HG02571 (cell line): ENCODE results near the gene PCDHGA10.
"Not testable (repeated sequence)": the region's sequence is repeated elsewhere in the genome, so short reads cannot be mapped to it uniquely, and the experiment has no call there.

Experiments
- ATAC-seq: cut with Tn5 transposase; IDR thresholded peaks from one replicate; pipeline ENCODE4 v1.9.1; 2021; ENCODE audit warnings: mild to moderate bottlenecking, moderate library complexity; ENCODE audit not compliant: unreplicated experiment

Gene PCDHGA10

DNA sequence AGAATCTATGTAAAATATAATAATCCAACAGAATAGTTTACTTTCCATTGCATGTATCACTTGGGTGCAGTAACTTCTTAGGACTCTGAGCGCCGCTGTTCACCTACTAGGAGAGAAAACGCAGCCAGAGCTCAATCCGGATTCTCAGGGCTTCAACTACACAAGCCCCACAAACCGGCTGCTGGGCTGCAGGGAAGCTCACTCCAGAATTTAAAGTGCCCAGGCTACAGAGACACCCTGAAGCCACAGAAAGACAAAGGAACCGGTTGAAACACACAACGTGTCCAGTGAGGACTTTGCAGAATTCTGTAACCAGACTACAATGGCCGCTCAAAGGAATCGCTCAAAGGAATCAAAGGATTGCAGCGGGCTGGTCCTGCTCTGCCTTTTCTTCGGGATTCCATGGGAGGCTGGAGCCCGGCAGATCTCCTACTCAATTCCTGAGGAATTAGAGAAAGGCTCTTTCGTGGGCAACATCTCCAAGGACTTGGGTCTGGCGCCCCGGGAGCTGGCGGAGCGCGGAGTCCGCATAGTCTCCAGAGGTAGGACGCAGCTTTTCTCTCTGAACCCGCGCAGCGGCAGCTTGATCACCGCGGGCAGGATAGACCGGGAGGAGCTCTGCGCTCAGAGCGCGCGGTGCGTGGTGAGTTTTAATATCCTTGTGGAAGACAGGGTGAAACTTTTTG, at the start of gene PCDHGA10:
PCDHGA10 (plus strand) TSS at position 134 of the 686 bp plus-strand sequence; CDS start at position 323, 189 bp downstream.
- ATAC-seq, result peak; percentile 78

DNA sequence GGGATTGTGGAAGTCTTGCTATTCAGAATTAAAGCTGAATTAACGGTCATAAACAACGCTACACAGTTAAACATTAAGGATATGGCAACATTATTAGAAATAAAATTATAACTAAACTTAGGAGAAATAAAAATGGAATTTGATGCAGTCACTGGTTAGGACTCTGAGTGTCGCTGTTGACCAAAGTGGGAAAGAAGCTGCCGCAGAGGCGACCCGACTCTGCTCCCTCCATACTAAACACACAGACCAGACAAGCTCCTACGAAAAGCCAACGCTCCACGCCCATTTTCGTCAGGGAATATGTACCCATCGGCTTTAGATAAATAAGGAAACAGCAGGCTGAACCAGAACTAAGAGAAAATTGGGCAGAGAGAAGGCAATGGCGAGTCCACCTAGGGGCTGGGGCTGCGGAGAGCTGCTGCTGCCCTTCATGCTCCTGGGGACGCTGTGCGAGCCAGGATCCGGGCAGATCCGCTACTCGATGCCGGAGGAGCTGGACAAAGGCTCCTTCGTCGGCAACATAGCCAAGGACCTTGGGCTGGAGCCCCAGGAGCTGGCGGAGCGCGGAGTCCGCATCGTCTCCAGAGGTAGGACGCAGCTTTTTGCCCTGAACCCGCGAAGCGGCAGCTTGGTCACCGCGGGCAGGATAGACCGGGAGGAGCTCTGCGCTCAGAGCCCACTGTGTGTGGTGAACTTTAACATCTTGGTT, 48.7 kb upstream of the PCDHGA10 start, which contains the start of gene PCDHGA5:
PCDHGA5 (plus strand) TSS at position 211 of the 709 bp plus-strand sequence; CDS start at position 380, 169 bp downstream.
- no peak for ATAC-seq

GRCh38 chr5:141366016-141366896, 46.5 kb upstream of the PCDHGA10 start:
- ATAC-seq, result no peak

- ATAC-seq, result no peak
Measured at GRCh38 chr5:141369994-141370848, 42.6 kb upstream of the PCDHGA10 start, which contains the start of gene PCDHGB3. TSS of gene PCDHGB3 (plus strand) at chr5:141370242. CDS start at chr5:141370395, 153 bp downstream.

GRCh38 chr5:141371572-141372475, 41.0 kb upstream of the PCDHGA10 start:
- no peak for ATAC-seq

GRCh38 chr5:141373673-141374317, 39.0 kb upstream of the PCDHGA10 start, which contains the start of gene PCDHGA6:
TSS of gene PCDHGA6 (plus strand) at chr5:141373891. CDS start at chr5:141374084, 193 bp downstream.
- ATAC-seq, result no peak

- ATAC-seq, result no peak
Measured at GRCh38 chr5:141374627-141375026, 38.2 kb upstream of the PCDHGA10 start.

DNA sequence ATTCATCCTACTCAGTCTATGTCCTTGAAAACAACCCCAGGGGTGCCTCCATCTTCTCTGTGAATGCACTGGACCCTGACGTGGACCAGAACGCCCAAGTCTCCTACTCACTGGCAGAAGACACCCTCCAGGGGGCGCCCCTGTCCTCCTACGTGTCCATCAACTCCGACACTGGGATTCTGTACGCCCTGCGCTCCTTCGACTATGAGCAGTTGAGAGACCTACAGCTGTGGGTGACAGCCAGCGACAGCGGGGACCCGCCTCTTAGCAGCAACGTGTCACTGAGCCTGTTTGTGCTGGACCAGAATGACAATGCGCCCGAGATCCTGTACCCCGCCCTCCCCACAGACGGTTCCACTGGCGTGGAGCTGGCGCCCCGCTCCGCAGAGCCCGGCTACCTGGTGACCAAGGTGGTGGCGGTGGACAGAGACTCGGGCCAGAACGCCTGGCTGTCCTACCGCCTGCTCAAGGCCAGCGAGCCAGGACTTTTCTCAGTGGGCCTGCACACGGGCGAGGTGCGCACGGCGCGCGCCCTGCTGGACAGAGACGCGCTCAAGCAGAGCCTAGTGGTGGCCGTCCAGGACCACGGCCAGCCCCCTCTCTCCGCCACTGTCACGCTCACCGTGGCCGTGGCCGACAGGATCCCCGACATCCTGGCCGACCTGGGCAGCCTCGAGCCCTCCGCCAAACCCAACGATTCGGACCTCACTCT, 37.2 kb upstream of the PCDHGA10 start:
- not testable (repeated sequence) for ATAC-seq

DNA sequence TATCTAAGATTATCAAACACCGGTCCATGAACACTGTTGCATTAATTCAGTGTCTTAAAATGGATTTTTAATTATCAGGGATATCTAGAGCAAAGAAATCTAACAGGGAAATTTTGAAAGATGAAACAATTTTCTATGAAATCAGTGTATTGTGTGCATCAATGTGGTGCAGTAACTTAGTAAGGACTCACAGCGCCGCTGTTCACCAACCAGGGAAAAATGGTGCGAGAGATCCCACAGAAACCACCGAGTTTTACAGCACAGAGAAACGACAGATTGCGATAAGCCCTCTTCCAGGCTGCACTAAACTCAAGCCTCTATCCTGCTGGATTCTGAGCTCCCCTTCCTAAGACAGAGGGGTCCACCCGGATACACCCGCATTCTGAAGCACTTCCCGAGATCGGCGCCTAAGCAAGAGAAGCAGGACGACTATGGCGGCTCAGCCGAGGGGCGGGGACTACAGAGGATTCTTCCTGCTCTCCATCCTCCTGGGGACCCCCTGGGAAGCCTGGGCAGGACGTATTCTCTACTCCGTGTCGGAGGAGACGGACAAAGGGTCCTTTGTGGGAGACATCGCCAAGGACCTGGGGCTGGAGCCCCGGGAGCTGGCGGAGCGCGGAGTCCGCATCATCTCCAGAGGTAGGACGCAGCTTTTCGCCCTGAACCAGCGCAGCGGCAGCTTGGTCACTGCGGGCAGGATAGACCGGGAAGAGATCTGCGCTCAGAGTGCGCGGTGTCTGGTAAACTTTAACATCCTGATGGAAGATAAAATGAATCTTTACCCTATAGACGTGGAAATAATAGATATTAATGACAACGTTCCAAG, 30.1 kb upstream of the PCDHGA10 start, which contains the start of gene PCDHGA7:
PCDHGA7 (plus strand) TSS at position 274 of the 826 bp plus-strand sequence; CDS start at position 432, 158 bp downstream.
- ATAC-seq, result no peak

DNA sequence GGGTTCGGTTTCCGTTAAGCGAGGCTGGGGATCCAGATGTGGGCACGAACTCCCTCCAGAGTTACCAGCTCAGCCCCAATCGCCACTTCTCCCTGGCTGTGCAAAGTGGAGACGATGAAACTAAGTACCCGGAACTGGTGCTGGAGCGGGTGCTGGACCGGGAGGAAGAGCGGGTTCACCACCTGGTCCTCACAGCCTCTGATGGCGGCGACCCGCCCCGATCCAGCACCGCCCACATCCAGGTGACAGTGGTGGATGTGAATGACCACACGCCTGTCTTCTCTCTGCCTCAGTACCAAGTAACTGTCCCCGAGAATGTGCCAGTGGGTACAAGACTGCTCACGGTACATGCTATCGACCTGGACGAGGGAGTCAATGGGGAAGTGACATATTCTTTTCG, 29.4 kb upstream of the PCDHGA10 start:
- no peak for ATAC-seq

GRCh38 chr5:141384471-141385267, 28.1 kb upstream of the PCDHGA10 start:
- no peak for ATAC-seq

- ATAC-seq, result peak; percentile 88
Measured at GRCh38 chr5:141387557-141388311, 25.1 kb upstream of the PCDHGA10 start, which contains the start of gene PCDHGB4. TSS of gene PCDHGB4 (plus strand) at chr5:141387698. CDS start at chr5:141387885, 187 bp downstream.

DNA sequence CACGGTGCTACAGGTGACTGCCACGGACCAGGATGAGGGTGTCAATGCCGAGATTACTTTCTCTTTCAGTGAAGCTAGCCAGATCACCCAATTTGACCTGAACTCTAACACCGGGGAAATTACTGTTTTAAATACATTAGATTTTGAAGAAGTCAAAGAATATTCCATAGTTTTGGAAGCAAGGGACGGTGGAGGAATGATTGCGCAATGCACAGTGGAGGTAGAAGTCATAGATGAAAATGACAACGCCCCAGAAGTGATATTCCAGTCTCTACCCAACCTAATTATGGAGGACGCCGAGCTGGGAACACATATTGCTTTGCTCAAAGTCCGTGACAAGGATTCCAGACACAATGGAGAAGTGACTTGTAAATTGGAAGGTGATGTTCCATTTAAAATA, 24.1 kb upstream of the PCDHGA10 start:
- no peak for ATAC-seq

DNA sequence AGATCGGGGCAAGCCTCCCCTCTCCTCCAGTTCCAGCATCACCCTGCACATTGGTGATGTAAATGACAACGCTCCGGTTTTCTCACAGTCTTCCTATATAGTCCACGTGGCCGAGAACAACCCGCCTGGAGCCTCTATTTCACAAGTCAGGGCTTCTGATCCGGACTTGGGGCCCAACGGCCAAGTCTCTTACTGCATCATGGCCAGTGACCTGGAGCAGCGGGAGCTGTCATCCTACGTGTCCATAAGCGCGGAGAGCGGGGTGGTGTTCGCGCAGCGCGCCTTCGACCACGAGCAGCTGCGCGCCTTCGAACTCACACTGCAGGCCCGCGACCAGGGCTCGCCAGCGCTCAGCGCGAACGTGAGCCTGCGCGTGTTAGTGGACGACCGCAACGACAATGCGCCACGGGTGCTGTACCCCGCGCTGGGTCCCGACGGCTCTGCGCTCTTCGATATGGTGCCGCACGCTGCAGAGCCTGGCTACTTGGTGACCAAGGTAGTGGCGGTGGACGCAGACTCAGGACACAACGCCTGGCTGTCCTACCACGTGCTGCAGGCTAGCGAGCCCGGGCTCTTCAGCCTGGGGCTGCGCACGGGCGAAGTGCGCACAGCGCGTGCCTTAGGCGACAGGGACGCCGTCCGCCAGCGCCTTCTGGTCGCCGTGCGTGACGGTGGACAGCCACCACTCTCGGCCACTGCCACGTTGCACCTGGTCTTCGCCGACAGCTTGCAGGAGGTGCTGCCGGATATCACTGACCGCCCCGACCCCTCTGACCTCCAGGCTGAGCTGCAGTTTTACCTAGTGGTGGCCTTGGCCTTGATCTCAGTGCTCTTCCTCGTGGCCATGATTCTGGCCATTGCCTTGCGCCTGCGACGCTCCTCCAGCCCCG, 23.4 kb upstream of the PCDHGA10 start:
- ATAC-seq, result no peak
